SK-N-SH treated with all-trans-retinoic acid at 6 μM for 48 hours (cell line): ENCODE results near the gene SEMA6D.

Source experiments
- ATAC-seq: fragments of 200-7000 bp; cut with Tn5 transposase; 3 replicates; pipeline ENCODE4 v1.9.1; 2020; ENCODE audit warnings: mild to moderate bottlenecking, moderate library complexity
- ARNTL ChIP-seq: fragments of 450-650 bp; formaldehyde crosslinking; IDR thresholded peaks from 2 replicates; pipeline ENCODE4 v1.5.0; 2020; ENCODE audit warnings: low read depth, mild to moderate bottlenecking, moderate library complexity, borderline replicate concordance
- BACH2 ChIP-seq: fragments of 250-450 bp; sonication (Bioruptor Pico); IDR thresholded peaks from 2 replicates; pipeline ENCODE4 v1.9.0; 2021; ENCODE audit warnings: mild to moderate bottlenecking, borderline replicate concordance
- CREB5 ChIP-seq: fragments of 250-450 bp; sonication (Bioruptor Pico); IDR thresholded peaks from 2 replicates; pipeline ENCODE4 v1.5.1; 2020; ENCODE audit warnings: low read depth, mild to moderate bottlenecking, moderate library complexity
- CSRNP3 ChIP-seq: fragments of 250-450 bp; sonication (Bioruptor Pico); IDR thresholded peaks from 2 replicates; pipeline ENCODE4 v1.5.1; 2021; ENCODE audit warnings: mild to moderate bottlenecking, moderate library complexity
- ESRRG ChIP-seq: fragments of 250-450 bp; sonication (Bioruptor Pico); IDR thresholded peaks from 2 replicates; pipeline ENCODE4 v1.6.1; 2021; ENCODE audit warnings: mild to moderate bottlenecking
- GLIS3 ChIP-seq: fragments of 250-450 bp; sonication (Bioruptor Pico); IDR thresholded peaks from 2 replicates; pipeline ENCODE4 v1.5.0; 2020; ENCODE audit warnings: mild to moderate bottlenecking, moderate library complexity
- ISL1 ChIP-seq: fragments of 250-450 bp; sonication (Bioruptor Pico); IDR thresholded peaks from 2 replicates; pipeline ENCODE4 v2.1.2; 2022; ENCODE audit warnings: mild to moderate bottlenecking, moderate library complexity
- OSR1 ChIP-seq: fragments of 250-450 bp; sonication (Bioruptor Pico); IDR thresholded peaks from 2 replicates; pipeline ENCODE4 v1.8.0; 2022; ENCODE audit warnings: moderate library complexity, mild to moderate bottlenecking, inconsistent platforms
- PATZ1 ChIP-seq: fragments of 250-450 bp; sonication (Bioruptor Pico); IDR thresholded peaks from 2 replicates; pipeline ENCODE4 v1.8.0; 2020; ENCODE audit warnings: mild to moderate bottlenecking, moderate library complexity, borderline replicate concordance
- POU6F1 ChIP-seq: fragments of 250-450 bp; sonication (Bioruptor Pico); IDR thresholded peaks from 2 replicates; pipeline ENCODE4 v1.8.0; 2021; ENCODE audit warnings: low read depth, mild to moderate bottlenecking, moderate library complexity, borderline replicate concordance
- PPARA ChIP-seq: fragments of 250-450 bp; sonication (Bioruptor Pico); IDR thresholded peaks from 2 replicates; pipeline ENCODE4 v1.5.0; 2020; ENCODE audit warnings: mild to moderate bottlenecking, borderline replicate concordance
- SNAI2 ChIP-seq: fragments of 250-450 bp; sonication (Bioruptor Pico); IDR thresholded peaks from 2 replicates; pipeline ENCODE4 v1.5.0; 2020; ENCODE audit warnings: mild to moderate bottlenecking, moderate library complexity
- TCF4 ChIP-seq: fragments of 250-450 bp; sonication (Bioruptor Pico); IDR thresholded peaks from 2 replicates; pipeline ENCODE4 v1.8.0; 2021; ENCODE audit warnings: mild to moderate bottlenecking, moderate library complexity, borderline replicate concordance
- TSHZ2 ChIP-seq: fragments of 250-450 bp; sonication (Bioruptor Pico); IDR thresholded peaks from 2 replicates; pipeline ENCODE4 v1.5.0; 2020; ENCODE audit warnings: mild to moderate bottlenecking, moderate library complexity
- ZFP3 ChIP-seq: fragments of 250-450 bp; sonication (Bioruptor Pico); IDR thresholded peaks from 2 replicates; pipeline ENCODE4 v1.5.0; 2020; ENCODE audit warnings: mild to moderate bottlenecking, moderate library complexity
- ZFP30 ChIP-seq: fragments of 450-650 bp; formaldehyde crosslinking; IDR thresholded peaks from 2 replicates; pipeline ENCODE4 v1.5.0; 2022; ENCODE audit warnings: mild to moderate bottlenecking, moderate library complexity
- ZNF565 ChIP-seq: fragments of 450-650 bp; formaldehyde crosslinking; conservative IDR thresholded peaks from 2 replicates; pipeline ENCODE4 v1.5.0; 2020; ENCODE audit warnings: low read depth, mild to moderate bottlenecking, moderate library complexity
- ZNF70 ChIP-seq: fragments of 450-650 bp; formaldehyde crosslinking; IDR thresholded peaks from 2 replicates; pipeline ENCODE4 v1.5.0; 2020; ENCODE audit warnings: mild to moderate bottlenecking, moderate library complexity
- ZNF8 ChIP-seq: fragments of 450-650 bp; formaldehyde crosslinking; IDR thresholded peaks from 2 replicates; pipeline ENCODE4 v1.5.0; 2020; ENCODE audit warnings: mild to moderate bottlenecking, moderate library complexity

SEMA6D gene

GRCh38 chr15:47728426-47728825 is 11.1 kb downstream of the SEMA6D start:
- no peak for ATAC-seq
- TF ChIP-seq SNAI2 (CRISPR knock-in tag) (no peak), CSRNP3 (CRISPR knock-in tag) (no peak), PATZ1 (CRISPR knock-in tag) (no peak), ISL1 (no peak), CREB5 (CRISPR knock-in tag) (no peak), GLIS3 (CRISPR knock-in tag) (no peak), ZFP30 (no peak), ZNF565 (CRISPR knock-in tag) (no peak)

- no peak for ATAC-seq
- TF ChIP-seq ZNF70: no peak
- no peak for TF ChIP-seq TCF4 (CRISPR knock-in tag)
- no peak for TF ChIP-seq ESRRG (CRISPR knock-in tag)
- TF ChIP-seq ZFP30: no peak
- no peak for TF ChIP-seq BACH2 (CRISPR knock-in tag)
- TF ChIP-seq ISL1: no peak
- no peak for TF ChIP-seq ZFP3
- no peak for TF ChIP-seq SNAI2 (CRISPR knock-in tag)
- no peak for TF ChIP-seq POU6F1 (CRISPR knock-in tag)
- TF ChIP-seq ARNTL (CRISPR knock-in tag): no peak
- no peak for TF ChIP-seq PPARA (CRISPR knock-in tag)
- TF ChIP-seq ZNF8 (CRISPR knock-in tag): no peak
- no peak for TF ChIP-seq CSRNP3 (CRISPR knock-in tag)
Measured at GRCh38 chr15:47728886-47729285, 11.6 kb downstream of the SEMA6D start.

- TF ChIP-seq SNAI2 (CRISPR knock-in tag) (no peak), ZFP3 (no peak), BACH2 (CRISPR knock-in tag) (no peak), TCF4 (CRISPR knock-in tag) (no peak), POU6F1 (CRISPR knock-in tag) (no peak), OSR1 (CRISPR knock-in tag) (no peak)
- no peak for ATAC-seq
Measured at GRCh38 chr15:47731230-47731629, 13.9 kb downstream of the SEMA6D start.

GRCh38 chr15:47732248-47732647 is 14.9 kb downstream of the SEMA6D start:
- TF ChIP-seq ARNTL (CRISPR knock-in tag): no peak
- no peak for TF ChIP-seq ESRRG (CRISPR knock-in tag)
- TF ChIP-seq TSHZ2 (CRISPR knock-in tag): no peak
- TF ChIP-seq, all 23 proteins: peak for 0
- ATAC-seq: no peak
